HG03196 (cell line): ENCODE data around the gene OSBPL7.

ENCODE experiments used
- ATAC-seq: cut with Tn5 transposase; IDR thresholded peaks from one replicate; pipeline ENCODE4 v1.9.1; 2021; ENCODE audit not compliant: unreplicated experiment

OSBPL7 gene

DNA sequence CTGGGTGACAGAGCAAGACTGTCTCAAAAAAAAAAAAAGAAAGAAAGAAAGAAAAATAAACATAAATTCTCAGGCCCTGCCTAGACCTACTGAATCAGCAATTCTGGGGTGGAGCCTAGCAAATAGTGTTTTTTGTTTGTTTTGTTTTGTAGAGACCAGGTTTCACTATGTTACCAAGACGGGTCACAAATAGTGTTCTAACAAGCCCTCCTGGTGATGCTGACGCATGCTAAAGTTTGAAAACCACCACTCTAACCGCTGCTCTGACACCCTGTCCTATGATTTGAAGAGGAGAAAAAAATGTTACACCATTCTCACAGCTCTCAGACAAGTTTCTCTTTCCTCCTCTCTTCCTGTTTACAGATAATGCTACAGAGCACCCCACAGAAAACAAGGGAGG is 8.3 kb upstream of the OSBPL7 start:
- ATAC-seq: no peak

DNA sequence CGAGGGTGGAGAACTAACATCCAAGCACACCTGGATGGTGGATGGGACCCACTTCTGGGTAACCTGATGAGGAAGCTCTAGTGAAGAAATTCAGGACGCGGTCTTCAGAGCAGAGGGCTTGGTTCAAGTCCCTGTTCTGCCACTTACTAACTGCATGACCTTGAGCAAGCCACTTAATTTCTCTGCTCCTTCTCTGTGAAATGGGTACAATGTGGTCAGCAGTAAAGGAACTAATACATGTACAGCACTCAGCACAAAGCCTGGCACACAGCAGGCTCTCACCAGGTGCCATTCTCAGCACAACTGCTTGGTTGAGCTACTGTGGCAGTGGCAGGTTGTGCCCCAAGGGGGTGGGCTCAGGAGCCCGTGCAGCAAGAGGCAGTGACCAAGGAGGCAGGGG is 1.9 kb upstream of the OSBPL7 start:
- no peak for ATAC-seq

DNA sequence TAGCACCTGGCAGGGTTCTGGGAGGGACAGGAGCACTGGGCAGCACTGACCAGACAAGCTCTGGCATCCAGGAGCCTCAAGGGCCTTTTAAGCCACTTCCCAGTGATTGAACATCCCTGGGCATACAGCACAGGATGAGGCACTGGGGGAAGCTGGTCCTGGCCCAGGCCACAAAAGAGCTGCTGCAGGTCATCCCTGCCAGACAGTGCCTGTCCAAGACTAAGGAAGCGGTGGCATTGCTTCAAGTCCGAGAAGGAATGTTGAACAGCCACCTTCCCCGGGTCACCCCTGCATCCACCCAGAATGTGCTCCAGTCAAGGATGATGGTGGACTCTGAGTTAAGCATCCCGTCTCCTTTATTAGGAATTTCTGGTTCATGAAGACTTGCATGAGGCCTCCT is 1.2 kb upstream of the OSBPL7 start:
- no peak for ATAC-seq

DNA sequence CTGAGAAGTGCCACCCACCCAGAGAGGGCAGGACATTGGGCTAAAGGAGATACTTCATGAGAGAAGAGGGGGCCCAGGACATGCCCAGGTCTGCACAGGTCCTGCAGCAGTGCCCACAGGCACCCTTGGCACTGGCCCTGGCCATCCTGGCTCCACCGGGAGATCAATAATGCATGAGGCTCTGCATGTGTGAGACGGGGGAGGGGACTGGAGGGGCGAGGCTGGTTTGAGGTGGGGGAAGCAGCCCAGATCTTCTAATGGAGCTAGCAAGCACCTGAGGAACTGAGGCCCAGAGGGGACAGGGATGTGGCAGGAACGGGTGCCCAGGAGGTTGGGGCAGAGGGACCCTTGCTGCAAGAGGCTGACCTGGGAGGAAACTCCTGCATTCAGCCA is 567 bp downstream of the OSBPL7 start:
- ATAC-seq: no peak

DNA sequence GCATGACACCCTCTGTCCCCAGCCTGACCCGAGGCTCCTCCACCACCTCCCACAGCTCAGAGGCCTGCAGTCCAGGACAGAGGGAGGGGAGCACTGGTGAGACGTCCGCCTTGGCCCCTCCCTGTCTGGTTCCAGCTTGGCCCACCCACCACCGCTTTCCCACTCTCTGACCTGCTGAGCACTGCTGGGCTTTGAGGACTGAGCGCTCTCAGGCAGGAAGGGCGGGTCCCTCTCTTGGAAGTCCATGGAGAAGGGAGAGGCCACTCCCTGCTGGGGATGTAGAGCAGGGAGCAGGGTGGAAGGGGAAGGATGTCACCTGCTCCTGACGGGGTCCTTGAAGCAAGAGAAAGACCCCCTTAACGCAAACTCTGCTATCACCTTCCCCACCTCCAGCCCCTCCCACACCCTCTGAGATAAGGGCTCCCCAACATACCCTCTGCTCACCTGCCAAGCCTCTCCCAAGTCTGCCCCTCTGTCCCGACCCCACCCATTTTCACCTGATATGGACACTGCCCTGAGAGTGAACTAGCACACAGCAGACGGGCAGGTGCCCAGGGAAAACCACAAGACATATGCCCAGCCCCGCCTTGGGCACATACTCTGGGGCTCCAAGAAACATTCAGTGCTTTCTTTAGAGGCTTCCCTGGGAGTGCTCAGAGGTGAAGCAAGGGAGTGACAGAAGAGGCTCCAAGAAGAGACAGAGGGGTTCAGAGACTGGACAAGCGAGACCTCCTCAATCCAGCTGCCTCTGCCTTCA is 1.4 kb downstream of the OSBPL7 start:
- ATAC-seq: no peak

DNA sequence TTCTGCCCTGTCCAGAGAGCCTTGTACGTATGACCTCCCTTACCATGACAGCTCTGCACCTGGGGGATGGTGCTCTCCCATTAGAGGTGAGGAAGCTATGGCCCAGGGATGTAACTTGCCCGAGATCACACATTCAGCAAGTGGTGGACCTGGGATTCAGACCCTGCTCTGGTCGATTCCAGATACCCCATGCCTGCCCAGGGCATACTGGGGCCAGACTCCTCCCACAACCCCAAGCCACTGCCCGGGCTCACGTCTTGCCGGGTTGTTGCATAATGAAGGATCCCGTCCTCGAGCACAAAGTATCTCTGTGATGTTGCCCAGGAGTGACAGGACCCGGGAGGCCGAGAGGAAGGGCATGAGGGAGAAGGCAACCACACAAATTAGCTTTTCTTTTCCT is 2.1 kb downstream of the OSBPL7 start:
- no peak for ATAC-seq

DNA sequence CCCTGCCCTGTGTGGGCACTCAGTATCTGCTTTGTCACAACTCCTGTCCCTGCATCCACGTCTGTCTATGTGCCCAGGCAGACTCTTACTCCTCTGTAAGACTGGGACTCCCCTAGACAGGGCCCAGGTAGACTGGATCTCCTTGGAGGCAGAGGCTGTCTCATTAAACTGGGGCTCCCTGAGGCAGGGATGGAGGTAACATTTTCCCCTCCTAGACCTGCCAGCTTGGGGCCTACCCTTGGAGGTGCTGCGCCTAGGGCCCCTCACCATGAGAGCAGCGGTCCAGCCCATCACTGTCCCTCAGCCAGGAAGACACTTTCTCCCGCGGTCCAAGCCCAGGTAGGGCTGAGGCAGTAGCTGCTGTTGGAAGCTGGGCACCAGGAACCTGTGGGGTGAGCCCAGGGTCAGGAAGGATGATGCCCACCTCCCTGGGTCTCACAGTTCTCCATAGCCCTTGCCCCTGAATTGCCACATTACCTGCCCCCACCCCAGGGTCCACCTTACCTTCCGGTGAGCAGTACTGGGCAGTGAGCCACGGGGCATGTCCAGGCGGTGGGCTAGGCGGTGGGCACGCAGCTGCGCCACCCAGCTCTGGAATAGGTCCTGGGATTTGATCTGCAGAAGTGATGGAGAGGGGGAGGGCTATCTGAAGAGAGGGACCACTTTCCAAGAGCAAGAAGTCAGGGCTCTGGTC is 3.4 kb downstream of the OSBPL7 start:
- ATAC-seq: no peak

DNA sequence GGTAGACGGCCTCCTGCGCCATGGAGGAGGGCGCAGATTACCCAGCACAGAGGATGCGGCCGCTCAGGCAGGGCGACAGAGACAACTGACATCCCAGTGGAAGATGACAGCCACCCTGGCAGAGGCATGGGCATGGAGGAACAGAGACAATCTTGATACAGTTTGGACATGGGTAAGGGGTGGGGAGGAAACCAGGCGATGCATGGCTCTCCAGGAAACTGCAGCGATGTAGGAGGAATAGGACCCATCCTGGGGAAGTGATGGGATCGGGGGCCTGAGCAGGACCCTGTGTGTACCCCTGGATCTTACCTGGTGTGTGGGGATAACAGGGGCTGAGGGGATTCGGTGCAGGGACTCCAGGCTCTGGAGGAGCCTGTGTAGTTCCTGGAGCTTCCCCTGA is 4.6 kb downstream of the OSBPL7 start:
- ATAC-seq: no peak

DNA sequence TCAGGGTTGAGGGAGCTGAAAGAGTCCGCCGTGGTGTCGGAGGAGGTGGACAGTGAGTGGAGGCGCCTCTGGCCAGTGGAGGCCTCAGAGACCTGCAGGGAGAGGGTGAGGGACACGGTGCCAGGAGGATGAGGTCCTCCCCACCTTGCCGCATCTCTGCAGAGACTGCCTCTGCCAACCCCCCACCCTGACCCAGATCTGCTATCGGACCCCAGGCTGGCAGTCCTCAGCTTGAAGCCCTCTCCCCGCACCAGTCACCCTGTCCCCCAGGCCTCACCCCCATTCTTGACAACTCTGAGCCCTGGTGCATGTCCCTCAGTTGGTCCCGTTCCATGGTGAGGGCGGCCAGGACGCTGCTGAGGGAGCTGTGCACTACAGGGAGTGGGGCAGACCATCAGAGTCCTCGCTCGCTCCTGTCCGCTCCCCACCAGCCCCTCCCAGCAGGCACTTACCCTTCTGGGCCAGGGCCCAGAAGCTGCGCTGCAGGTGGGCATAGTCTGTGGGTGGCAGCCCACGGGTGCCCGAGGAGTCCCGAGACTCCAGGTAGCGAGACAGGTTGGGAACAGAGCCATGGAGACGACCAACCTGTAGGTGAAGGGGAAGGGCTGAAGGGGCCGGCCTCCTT is 5.4 kb downstream of the OSBPL7 start:
- no peak for ATAC-seq

DNA sequence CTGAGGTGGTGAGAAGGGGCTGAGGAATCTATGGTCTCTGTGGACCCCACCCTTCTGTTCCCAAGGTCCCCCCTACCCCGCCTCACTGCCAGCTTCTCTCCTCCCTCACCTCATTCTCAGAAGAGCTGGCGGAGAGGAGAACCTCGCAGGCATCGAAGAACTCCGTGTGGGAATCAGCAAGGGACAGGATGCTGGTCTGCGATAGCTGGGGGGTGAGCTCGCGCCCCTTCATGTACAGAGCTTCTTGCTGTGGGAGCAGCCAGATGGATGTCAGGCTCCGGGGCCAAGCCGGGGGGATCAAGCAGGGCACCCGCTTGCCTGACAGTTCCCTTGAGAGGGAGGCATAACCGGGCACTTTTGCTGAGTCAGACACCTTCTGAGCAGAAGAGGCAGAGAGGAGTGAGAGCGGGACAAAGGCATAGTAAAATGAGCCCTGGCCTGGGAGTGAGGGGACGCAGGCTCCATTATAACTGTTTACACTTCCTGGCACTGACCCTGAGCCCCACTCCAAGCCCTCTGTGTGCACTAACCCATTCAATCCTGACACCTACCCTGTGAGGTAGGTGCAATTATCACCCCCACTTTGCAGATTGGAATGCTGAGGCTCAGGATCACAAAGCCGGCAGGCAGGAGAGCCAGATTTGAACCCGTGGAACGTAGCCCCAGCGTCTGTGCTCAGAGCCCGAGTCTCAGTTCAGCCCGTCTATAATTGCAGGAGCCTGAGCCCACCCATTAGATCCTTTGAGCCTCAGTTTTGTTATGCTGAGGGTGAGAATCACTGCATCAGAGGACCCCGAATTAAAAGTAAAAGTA is 6.3 kb downstream of the OSBPL7 start:
- no peak for ATAC-seq

DNA sequence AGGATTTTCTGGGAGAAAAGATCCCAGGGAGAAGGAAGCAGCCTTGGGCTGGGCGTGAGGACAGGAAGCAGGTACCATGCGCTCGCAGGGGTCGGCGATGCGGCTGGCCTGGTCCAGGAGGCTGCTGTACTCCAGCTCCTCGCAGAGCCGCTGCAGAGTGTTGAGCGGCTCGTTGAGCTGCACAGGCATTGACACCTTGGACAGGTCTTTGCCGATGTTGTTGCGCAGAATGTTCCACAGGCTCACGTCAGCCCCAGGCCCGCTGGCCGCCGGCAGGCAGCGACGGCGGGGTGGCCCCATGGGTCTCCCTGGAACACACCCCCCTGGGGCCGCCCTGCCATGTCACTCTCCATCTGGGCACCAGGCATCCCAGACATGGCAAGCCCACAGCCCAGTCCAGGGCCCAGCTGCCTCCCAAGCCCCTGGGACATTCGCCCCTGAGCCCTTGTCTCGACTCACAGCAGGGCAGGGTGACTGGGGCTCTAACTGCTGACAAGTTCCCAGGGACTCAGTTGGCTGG is 8.0 kb downstream of the OSBPL7 start:
- no peak for ATAC-seq

DNA sequence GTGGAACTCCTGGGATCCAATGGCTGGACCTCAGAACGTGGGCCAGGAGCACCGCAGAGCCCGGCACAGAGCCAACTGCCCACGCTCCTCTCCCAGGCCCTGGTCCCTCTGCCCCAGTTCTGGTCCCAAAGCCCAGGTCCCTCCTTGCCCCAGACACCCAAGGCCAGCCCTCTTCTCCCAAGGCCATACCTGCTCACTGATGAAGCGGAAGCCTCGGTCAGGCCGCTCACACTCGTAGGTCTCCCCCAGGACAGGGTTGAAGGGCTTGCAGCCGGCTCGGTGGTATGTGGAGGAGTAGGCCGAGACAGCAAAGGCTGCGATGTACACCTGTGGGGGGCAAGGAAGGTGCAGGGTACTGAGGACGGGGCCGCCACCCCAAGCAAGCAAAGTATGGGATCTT is 8.5 kb downstream of the OSBPL7 start:
- no peak for ATAC-seq

DNA sequence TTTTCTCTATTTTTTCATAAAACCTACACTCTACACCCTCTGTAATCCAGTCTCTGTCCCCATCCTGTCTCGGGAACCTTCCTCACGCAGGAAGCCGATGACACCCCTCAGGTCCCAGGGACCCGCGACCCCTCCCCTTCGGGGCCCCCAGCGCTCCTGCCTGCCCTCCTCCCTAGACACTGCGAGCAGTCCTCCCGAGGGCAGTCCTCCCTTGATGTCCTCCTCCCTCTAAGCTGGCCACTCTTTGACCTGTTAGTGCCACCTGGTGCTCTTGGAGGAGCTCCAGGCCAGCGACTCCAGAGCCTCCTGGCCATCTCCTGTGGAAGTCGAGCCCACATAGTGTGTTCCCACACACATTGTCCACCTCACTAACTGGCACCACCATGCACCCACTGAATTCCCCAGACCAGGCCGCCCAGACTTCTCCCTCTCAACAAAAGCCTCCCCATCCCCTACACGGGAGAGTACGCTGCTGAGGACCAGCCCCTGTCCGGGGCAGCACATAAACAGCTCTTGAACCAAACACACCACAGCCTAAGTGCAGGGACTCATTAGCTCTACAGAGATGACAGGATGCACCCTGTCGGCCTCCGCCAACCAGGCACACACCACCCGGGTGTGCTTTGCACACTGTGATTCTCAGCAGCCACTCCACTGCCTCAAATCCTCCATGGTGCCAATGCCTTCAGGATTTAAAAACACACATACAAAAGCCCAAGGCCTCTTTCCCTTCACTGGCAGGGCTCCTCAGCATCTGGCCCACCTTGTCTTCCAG is 9.3 kb downstream of the OSBPL7 start:
- ATAC-seq: no peak

DNA sequence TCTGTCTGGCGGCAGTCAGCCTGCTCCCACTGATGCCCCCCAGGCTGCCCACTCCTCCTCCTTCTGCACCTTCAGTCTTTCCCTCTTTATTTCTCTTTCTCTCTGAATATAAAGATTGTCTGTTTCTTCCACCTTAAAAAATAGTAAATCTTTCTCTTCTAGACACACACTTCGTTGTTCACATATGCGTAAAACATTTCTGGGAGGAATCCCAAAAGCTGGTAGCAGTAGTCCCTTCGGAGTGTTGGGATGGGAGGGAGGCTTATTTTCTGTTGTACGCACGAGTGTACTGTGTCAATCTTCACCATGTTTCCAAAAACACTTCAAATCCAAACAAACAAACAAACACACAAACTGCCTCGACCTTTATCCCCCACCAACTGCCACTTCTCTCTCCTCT is 9.9 kb downstream of the OSBPL7 start:
- ATAC-seq: no peak

DNA sequence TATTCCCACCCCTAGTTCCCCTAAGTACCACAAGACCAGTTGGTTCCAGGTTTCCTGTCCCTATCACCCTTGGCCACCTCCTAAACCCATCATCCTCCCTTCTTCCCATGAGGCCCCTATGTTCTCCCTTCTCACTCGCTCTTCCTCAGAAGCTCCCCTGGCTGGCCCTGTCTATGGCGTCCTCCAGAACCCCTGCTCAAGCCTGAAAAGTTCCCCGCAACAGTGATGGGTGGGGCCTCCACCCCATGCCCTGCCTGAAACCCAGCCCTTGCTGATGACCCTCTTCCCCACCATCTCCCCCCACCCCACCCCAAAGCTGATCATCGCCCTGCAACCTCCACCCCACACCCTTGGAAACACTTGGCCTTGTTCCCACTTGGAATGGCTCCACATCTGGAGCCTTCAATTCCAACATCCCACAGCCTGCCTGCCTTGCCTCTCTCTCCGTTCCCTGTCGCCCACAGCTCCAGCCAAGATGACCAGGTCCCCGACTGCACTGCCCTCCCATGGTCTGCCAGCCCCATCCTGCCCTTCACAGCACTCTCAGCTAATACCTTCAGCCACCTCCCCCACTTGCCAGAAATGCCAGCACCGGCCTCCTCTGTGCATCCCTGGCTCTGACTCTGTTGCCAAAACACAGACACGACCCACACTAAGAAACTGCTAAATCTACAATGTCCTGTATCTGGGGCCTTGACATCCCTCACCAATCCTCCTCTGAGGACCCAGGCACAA is 10.5 kb downstream of the OSBPL7 start:
- no peak for ATAC-seq

DNA sequence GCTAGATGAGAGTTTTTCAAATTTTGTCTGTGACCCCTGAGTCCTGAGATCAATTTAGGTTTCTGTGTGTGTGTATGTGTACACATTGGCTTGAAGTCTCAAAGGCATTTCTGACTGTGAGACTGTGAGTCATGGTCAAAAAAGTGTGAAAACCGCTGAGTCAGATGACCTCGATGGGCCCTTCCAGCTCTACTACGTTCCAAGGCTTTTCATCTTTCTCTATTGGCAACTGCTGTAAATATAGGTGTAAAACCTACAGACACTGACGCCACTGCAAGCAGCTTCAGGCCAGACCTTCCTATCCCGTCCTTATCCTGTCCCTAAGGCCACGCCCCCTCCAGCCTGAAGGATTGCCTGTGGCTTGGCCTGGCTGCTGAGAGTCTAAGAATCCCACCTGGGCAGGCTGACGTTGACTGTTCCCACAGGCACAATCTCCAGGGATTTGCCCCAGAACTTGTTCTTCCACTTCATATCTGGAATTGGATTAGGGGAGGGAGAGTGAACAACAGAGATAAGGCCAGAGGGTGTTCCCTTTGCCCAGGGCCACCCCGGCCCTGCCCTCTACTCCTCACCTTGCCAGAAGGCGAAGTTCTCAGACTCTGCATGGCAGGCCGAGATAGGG is 11.3 kb downstream of the OSBPL7 start:
- no peak for ATAC-seq

DNA sequence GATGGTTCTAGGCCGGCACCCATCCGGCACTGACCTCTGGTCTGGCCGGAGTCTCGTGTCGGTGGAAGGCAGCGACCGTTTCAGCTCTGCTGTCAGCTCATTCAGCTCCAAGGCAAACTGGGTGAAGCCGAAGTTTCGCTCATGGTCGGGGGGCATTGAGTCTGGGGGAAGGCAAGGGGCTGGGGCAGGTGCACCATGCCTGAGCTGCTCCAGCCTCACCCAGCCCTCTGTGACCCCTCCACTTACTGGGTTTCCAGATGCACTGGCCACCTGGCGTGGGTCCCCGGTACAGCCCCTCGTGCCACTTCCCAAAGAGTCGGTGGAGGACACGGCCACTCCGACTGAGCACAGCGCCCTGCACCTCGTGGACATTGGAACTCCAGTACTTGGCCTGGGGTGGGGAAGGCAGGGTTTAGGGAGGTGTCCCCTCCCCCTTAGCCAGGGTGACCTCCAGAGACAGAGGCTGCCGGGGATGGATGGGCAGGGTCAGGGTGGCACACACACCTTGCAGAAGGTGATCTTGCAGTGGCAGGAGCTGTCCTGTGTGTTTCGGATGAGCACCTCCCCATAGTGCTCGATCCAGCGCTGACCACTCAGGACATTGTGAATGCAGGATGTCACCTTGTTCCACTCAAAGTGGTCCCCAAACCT is 12.6 kb downstream of the OSBPL7 start:
- ATAC-seq: no peak

DNA sequence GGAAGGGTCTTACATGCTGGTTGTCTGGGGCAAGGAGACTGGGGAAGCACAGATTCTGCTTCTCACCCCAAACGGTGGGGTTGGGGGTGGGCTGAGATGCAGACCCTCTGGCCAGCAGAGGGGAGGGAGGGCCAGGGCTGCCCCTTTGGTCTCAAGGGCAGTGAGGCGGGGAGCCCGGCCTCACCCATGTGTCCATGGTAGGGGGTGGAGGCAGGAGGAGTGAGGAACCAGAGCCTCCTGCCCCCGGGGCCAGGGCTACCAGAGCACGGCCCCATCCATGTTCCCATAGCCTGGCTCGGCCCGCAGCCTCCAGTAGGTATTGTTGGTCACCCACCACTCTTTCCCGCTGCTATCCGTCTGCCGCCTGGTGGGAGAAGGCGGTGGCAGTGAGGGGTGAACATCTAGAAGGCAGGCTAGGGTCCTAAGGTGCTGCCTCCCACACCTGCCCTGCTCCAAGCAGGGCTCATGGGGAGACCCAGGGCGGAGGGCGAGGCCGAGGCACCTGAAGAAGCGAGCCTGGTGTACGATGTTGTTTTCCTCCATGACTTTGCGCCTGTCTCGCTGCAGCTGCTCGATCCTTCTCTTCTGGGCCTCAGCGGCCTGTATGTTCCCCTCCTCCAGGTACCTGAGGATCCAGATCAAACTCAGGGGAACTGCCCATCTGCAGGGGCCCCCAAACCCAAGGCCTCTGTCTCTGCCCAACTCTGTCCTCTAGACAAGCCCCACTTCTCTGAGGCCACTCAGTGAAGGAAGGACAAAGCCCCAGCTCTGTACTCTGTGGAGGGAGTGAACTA is 13.4 kb downstream of the OSBPL7 start:
- no peak for ATAC-seq
